NT2/D1 (cell line): ENCODE measurements around the gene FAM13A.

Source experiments
- YY1 ChIP-seq: IDR thresholded peaks from 2 replicates; pipeline ENCODE4 v1.6.1; 2011; ENCODE audit not compliant: insufficient read length, insufficient read depth
- ZNF274 ChIP-seq: IDR thresholded peaks from 2 replicates; pipeline ENCODE4 v1.6.1; 2011; ENCODE audit warnings: mild to moderate bottlenecking, low read depth, low read length

GRCh38 chr4:88713782-88714181 is 343.2 kb downstream of the FAM13A start:
- TF ChIP-seq ZNF274 = no peak
- TF ChIP-seq YY1 = no peak
